ENCODE data around the gene SOX1.

Gene SOX1

GRCh38 chr13:112103260-112103838 is 36.4 kb downstream of the SOX1 start:
- Histone ChIP-seq H3K36me3 (ENCODE audit: control insufficient read depth, insufficient read depth, low read length) (no peaks in the 10 kb centered on the region), H3K9ac (ENCODE audit: low read depth, low read length) (no peak overlapping the region), H3K4me3 (ENCODE audit: low read depth, low read length) (peak overlapping the region; percentile 18), H3K27me3 (ENCODE audit: control insufficient read depth, insufficient read depth, low read length) (peaks cover 81% of the 10 kb centered on the region), H3K9me3 (ENCODE audit: control insufficient read depth, insufficient read depth, low read length) (no peaks in the 10 kb centered on the region), H3K4me1 (ENCODE audit: control insufficient read depth, insufficient read depth, low read length) (peaks cover 11% of the 10 kb centered on the region)

GRCh38 chr13:112103961-112104880 is 37.3 kb downstream of the SOX1 start:
- Histone ChIP-seq H3K9ac (ENCODE audit: low read depth, low read length) (no peak overlapping the region), H3K9me3 (ENCODE audit: control insufficient read depth, insufficient read depth, low read length) (no peaks in the 10 kb centered on the region), H3K4me1 (ENCODE audit: control insufficient read depth, insufficient read depth, low read length) (peaks cover 11% of the 10 kb centered on the region), H3K27me3 (ENCODE audit: control insufficient read depth, insufficient read depth, low read length) (peaks cover 85% of the 10 kb centered on the region), H3K36me3 (ENCODE audit: control insufficient read depth, insufficient read depth, low read length) (no peaks in the 10 kb centered on the region), H3K4me3 (ENCODE audit: low read depth, low read length) (peak overlapping the region; percentile 52)

- no peaks in the 10 kb centered on the region for H3K36me3 ChIP-seq (ENCODE audit: control insufficient read depth, insufficient read depth, low read length)
- H3K27me3 ChIP-seq (ENCODE audit: control insufficient read depth, insufficient read depth, low read length) = peaks cover 91% of the 10 kb centered on the region
- H3K9ac ChIP-seq (ENCODE audit: low read depth, low read length) = no peak overlapping the region
- peak overlapping the region; percentile 52 for H3K4me3 ChIP-seq (ENCODE audit: low read depth, low read length)
- H3K9me3 ChIP-seq (ENCODE audit: control insufficient read depth, insufficient read depth, low read length) = no peaks in the 10 kb centered on the region
- peaks cover 11% of the 10 kb centered on the region for H3K4me1 ChIP-seq (ENCODE audit: control insufficient read depth, insufficient read depth, low read length)
These were observed 37.9 kb downstream of the SOX1 start for GRCh38 chr13:112104881-112105234.

GRCh38 chr13:112105244-112105681 is 38.3 kb downstream of the SOX1 start:
- peaks cover 11% of the 10 kb centered on the region for H3K4me1 ChIP-seq (ENCODE audit: control insufficient read depth, insufficient read depth, low read length)
- H3K36me3 ChIP-seq (ENCODE audit: control insufficient read depth, insufficient read depth, low read length) = no peaks in the 10 kb centered on the region
- H3K4me3 ChIP-seq (ENCODE audit: low read depth, low read length) = peak overlapping the region; percentile 52
- no peak overlapping the region for H3K9ac ChIP-seq (ENCODE audit: low read depth, low read length)
- H3K9me3 ChIP-seq (ENCODE audit: control insufficient read depth, insufficient read depth, low read length) = no peaks in the 10 kb centered on the region
- H3K27me3 ChIP-seq (ENCODE audit: control insufficient read depth, insufficient read depth, low read length) = peaks cover 92% of the 10 kb centered on the region

GRCh38 chr13:112105892-112106291 is 38.9 kb downstream of the SOX1 start:
- H3K9ac ChIP-seq (ENCODE audit: low read depth, low read length) = no peak overlapping the region
- peaks cover 87% of the 10 kb centered on the region for H3K27me3 ChIP-seq (ENCODE audit: control insufficient read depth, insufficient read depth, low read length)

GRCh38 chr13:112106478-112107141 is 39.7 kb downstream of the SOX1 start:
- peaks cover 11% of the 10 kb centered on the region for H3K4me1 ChIP-seq (ENCODE audit: control insufficient read depth, insufficient read depth, low read length)
- H3K9me3 ChIP-seq (ENCODE audit: control insufficient read depth, insufficient read depth, low read length) = no peaks in the 10 kb centered on the region
- no peak overlapping the region for H3K9ac ChIP-seq (ENCODE audit: low read depth, low read length)
- H3K4me3 ChIP-seq (ENCODE audit: low read depth, low read length) = peak overlapping the region; percentile 37
- H3K27me3 ChIP-seq (ENCODE audit: control insufficient read depth, insufficient read depth, low read length) = peaks cover 84% of the 10 kb centered on the region
- H3K36me3 ChIP-seq (ENCODE audit: control insufficient read depth, insufficient read depth, low read length) = no peaks in the 10 kb centered on the region

More at GRCh38 chr13:112105892-112106291, 38.9 kb downstream of the SOX1 start:
- Histone ChIP-seq H3K36me3 (ENCODE audit: control insufficient read depth, insufficient read depth, low read length) (no peaks in the 10 kb centered on the region), H3K9me3 (ENCODE audit: control insufficient read depth, insufficient read depth, low read length) (no peaks in the 10 kb centered on the region), H3K4me3 (ENCODE audit: low read depth, low read length) (peak overlapping the region; percentile 37), H3K4me1 (ENCODE audit: control insufficient read depth, insufficient read depth, low read length) (peaks cover 11% of the 10 kb centered on the region)

GRCh38 chr13:112107289-112107688 is 40.3 kb downstream of the SOX1 start:
- H3K27me3 ChIP-seq (ENCODE audit: control insufficient read depth, insufficient read depth, low read length) = peaks cover 81% of the 10 kb centered on the region
- H3K4me3 ChIP-seq (ENCODE audit: low read depth, low read length) = peak overlapping the region; percentile 37
- H3K9me3 ChIP-seq (ENCODE audit: control insufficient read depth, insufficient read depth, low read length) = no peaks in the 10 kb centered on the region

GRCh38 chr13:112110479-112110878 is 43.5 kb downstream of the SOX1 start:
- Histone ChIP-seq H3K4me1 (ENCODE audit: control insufficient read depth, insufficient read depth, low read length) (peaks cover 9% of the 10 kb centered on the region), H3K4me3 (ENCODE audit: low read depth, low read length) (no peak overlapping the region), H3K36me3 (ENCODE audit: control insufficient read depth, insufficient read depth, low read length) (no peaks in the 10 kb centered on the region), H3K9ac (ENCODE audit: low read depth, low read length) (no peak overlapping the region), H3K9me3 (ENCODE audit: control insufficient read depth, insufficient read depth, low read length) (no peaks in the 10 kb centered on the region), H3K27me3 (ENCODE audit: control insufficient read depth, insufficient read depth, low read length) (peaks cover 64% of the 10 kb centered on the region)

More at GRCh38 chr13:112107289-112107688, 40.3 kb downstream of the SOX1 start:
- peaks cover 11% of the 10 kb centered on the region for H3K4me1 ChIP-seq (ENCODE audit: control insufficient read depth, insufficient read depth, low read length)
- no peak overlapping the region for H3K9ac ChIP-seq (ENCODE audit: low read depth, low read length)
- H3K36me3 ChIP-seq (ENCODE audit: control insufficient read depth, insufficient read depth, low read length) = no peaks in the 10 kb centered on the region

- Histone ChIP-seq H3K9me3 (ENCODE audit: control insufficient read depth, insufficient read depth, low read length) (no peaks in the 10 kb centered on the region), H3K9ac (ENCODE audit: low read depth, low read length) (no peak overlapping the region), H3K4me3 (ENCODE audit: low read depth, low read length) (no peak overlapping the region), H3K27me3 (ENCODE audit: control insufficient read depth, insufficient read depth, low read length) (peaks cover 57% of the 10 kb centered on the region), H3K36me3 (ENCODE audit: control insufficient read depth, insufficient read depth, low read length) (no peaks in the 10 kb centered on the region), H3K4me1 (ENCODE audit: control insufficient read depth, insufficient read depth, low read length) (peaks cover 4% of the 10 kb centered on the region)
These were observed 44.4 kb downstream of the SOX1 start for GRCh38 chr13:112111239-112111857.

- Histone ChIP-seq H3K9me3 (ENCODE audit: control insufficient read depth, insufficient read depth, low read length) (no peaks in the 10 kb centered on the region), H3K4me1 (ENCODE audit: control insufficient read depth, insufficient read depth, low read length) (no peaks in the 10 kb centered on the region), H3K36me3 (ENCODE audit: control insufficient read depth, insufficient read depth, low read length) (no peaks in the 10 kb centered on the region), H3K4me3 (ENCODE audit: low read depth, low read length) (no peak overlapping the region), H3K27me3 (ENCODE audit: control insufficient read depth, insufficient read depth, low read length) (peaks cover 44% of the 10 kb centered on the region), H3K9ac (ENCODE audit: low read depth, low read length) (no peak overlapping the region)
These were observed 45.8 kb downstream of the SOX1 start for GRCh38 chr13:112112534-112113276.

GRCh38 chr13:112113348-112113747 is 46.4 kb downstream of the SOX1 start:
- Histone ChIP-seq H3K27me3 (ENCODE audit: control insufficient read depth, insufficient read depth, low read length) (peaks cover 37% of the 10 kb centered on the region), H3K4me3 (ENCODE audit: low read depth, low read length) (no peak overlapping the region), H3K36me3 (ENCODE audit: control insufficient read depth, insufficient read depth, low read length) (no peaks in the 10 kb centered on the region)

More at GRCh38 chr13:112113348-112113747, 46.4 kb downstream of the SOX1 start:
- Histone ChIP-seq H3K4me1 (ENCODE audit: control insufficient read depth, insufficient read depth, low read length) (no peaks in the 10 kb centered on the region), H3K9me3 (ENCODE audit: control insufficient read depth, insufficient read depth, low read length) (no peaks in the 10 kb centered on the region), H3K9ac (ENCODE audit: low read depth, low read length) (no peak overlapping the region)
